WTC11 (cell line): Measurements from ENCODE around the gene WBP2. TPM values are rescaled to one million over a fixed set of nuclear protein-coding genes. Genes with fewer than 3 reads are reported as not detected.

Experiments used
- ATAC-seq: fragments of 200-7000 bp; cut with Tn5 transposase; 2 replicates; pipeline ENCODE4 v1.10.0; 2021; ENCODE audit warnings: mild to moderate bottlenecking, moderate library complexity
- CTCF ChIA-PET: fragments of 300-600 bp; sonication (Branson Sonifier 250); formaldehyde crosslinking; loops from one replicate; lab custom pipeline; 2021; ENCODE audit warnings: antibody characterized with exemption; lab: Charles Lee
- POLR2A ChIA-PET: fragments of 350-600 bp; sonication (Branson Sonifier 250); formaldehyde crosslinking; loops from one replicate; lab custom pipeline; 2021; ENCODE audit warnings: antibody characterized with exemption; lab: Charles Lee
- DNase-seq: peaks from one replicate; pipeline ENCODE4 v3.0.0; 2021; ENCODE audit warnings: low spot score
- H3K27ac Mint-ChIP-seq: 2 replicates; pipeline ENCODE4 v1.8.0; 2021; ENCODE audit warnings: mixed read lengths
- H3K27me3 Mint-ChIP-seq: 2 replicates; pipeline ENCODE4 v1.8.0; 2021; ENCODE audit warnings: low read depth, mild to moderate bottlenecking, moderate library complexity, mixed read lengths
- H3K36me3 Mint-ChIP-seq: 2 replicates; pipeline ENCODE4 v1.8.0; 2021; ENCODE audit warnings: mixed read lengths
- H3K4me1 Mint-ChIP-seq: 2 replicates; pipeline ENCODE4 v1.8.0; 2022; ENCODE audit warnings: mixed read lengths
- H3K4me3 Mint-ChIP-seq: 2 replicates; pipeline ENCODE4 v1.8.0; 2021; ENCODE audit warnings: mild to moderate bottlenecking, moderate library complexity, mixed read lengths
- H3K9me3 Mint-ChIP-seq: 2 replicates; pipeline ENCODE4 v1.8.0; 2021; ENCODE audit warnings: mixed read lengths
- ATF1 ChIP-seq: sonication (generic); formaldehyde crosslinking; IDR thresholded peaks from 2 replicates; pipeline ENCODE4 v1.8.1; 2023; ENCODE audit warnings: mild to moderate bottlenecking, moderate library complexity, missing genetic modification reagents
- CREM ChIP-seq: sonication (generic); formaldehyde crosslinking; IDR thresholded peaks from 2 replicates; pipeline ENCODE4 v1.8.1; 2022; ENCODE audit warnings: mild to moderate bottlenecking, missing genetic modification reagents, moderate library complexity
- FOXP1 ChIP-seq: sonication (generic); formaldehyde crosslinking; IDR thresholded peaks from 2 replicates; pipeline ENCODE4 v1.8.0; 2022; ENCODE audit warnings: missing genetic modification reagents, mild to moderate bottlenecking, moderate library complexity, borderline replicate concordance
- HMGA2 ChIP-seq: fragments of 250-450 bp; sonication (Bioruptor Pico); IDR thresholded peaks from 2 replicates; pipeline ENCODE4 v1.4.0; 2021; ENCODE audit warnings: mild to moderate bottlenecking, moderate library complexity
- JAZF1 ChIP-seq: fragments of 250-450 bp; sonication (Bioruptor Pico); IDR thresholded peaks from 2 replicates; pipeline ENCODE4 v1.9.0; 2021; ENCODE audit warnings: moderate library complexity, mild to moderate bottlenecking, inconsistent platforms
- MYBL2 ChIP-seq: sonication (generic); formaldehyde crosslinking; IDR thresholded peaks from 2 replicates; pipeline ENCODE4 v1.8.1; 2023; ENCODE audit warnings: mild to moderate bottlenecking, moderate library complexity, missing genetic modification reagents
- NFE2L1 ChIP-seq: sonication (generic); formaldehyde crosslinking; IDR thresholded peaks from 2 replicates; pipeline ENCODE4 v1.8.1; 2023; ENCODE audit warnings: missing genetic modification reagents
- PRRX2 ChIP-seq: fragments of 250-450 bp; sonication (Bioruptor Pico); IDR thresholded peaks from 2 replicates; pipeline ENCODE4 v1.8.0; 2021; ENCODE audit warnings: mild to moderate bottlenecking
- SP1 ChIP-seq: sonication (generic); formaldehyde crosslinking; conservative IDR thresholded peaks from 2 replicates; pipeline ENCODE4 v1.8.1; 2022; ENCODE audit warnings: missing genetic modification reagents
- ZNF138 ChIP-seq: sonication (generic); formaldehyde crosslinking; conservative IDR thresholded peaks from 2 replicates; pipeline ENCODE4 v1.8.1; 2022; ENCODE audit warnings: mild to moderate bottlenecking, moderate library complexity, missing genetic modification reagents
- ZNF219 ChIP-seq: sonication (generic); formaldehyde crosslinking; IDR thresholded peaks from 2 replicates; pipeline ENCODE4 v1.8.0; 2023; ENCODE audit warnings: missing genetic modification reagents, mild to moderate bottlenecking, borderline replicate concordance
- ZNF232 ChIP-seq: sonication (generic); formaldehyde crosslinking; IDR thresholded peaks from 2 replicates; pipeline ENCODE4 v1.8.0; 2022; ENCODE audit warnings: mild to moderate bottlenecking, missing genetic modification reagents
- ZNF416 ChIP-seq: fragments of 250-450 bp; sonication (Bioruptor Pico); IDR thresholded peaks from 2 replicates; pipeline ENCODE4 v1.9.0; 2021; ENCODE audit warnings: mild to moderate bottlenecking, inconsistent platforms
- ZNF423 ChIP-seq: fragments of 250-450 bp; sonication (Bioruptor Pico); IDR thresholded peaks from 2 replicates; pipeline ENCODE4 v2.1.2; 2022; ENCODE audit warnings: mild to moderate bottlenecking, moderate library complexity
- ZNF671 ChIP-seq: fragments of 250-450 bp; sonication (Bioruptor Pico); IDR thresholded peaks from 2 replicates; pipeline ENCODE4 v1.8.0; 2021; ENCODE audit warnings: mild to moderate bottlenecking
- total RNA-seq: library from RNA; stranded (reverse); gene quantifications from 3 replicates; pipeline ENCODE4 v1.2.3, GENCODE V29; 2021
- TF ChIP-seq, protein P1 (sequence below): sonication (generic); formaldehyde crosslinking; IDR thresholded peaks from 2 replicates; pipeline ENCODE4 v1.8.0; 2023; ENCODE audit warnings: mild to moderate bottlenecking, missing genetic modification reagents
- TF ChIP-seq, protein P2 (sequence below): sonication (generic); formaldehyde crosslinking; IDR thresholded peaks from 2 replicates; pipeline ENCODE4 v1.8.1; 2023; ENCODE audit warnings: mild to moderate bottlenecking, moderate library complexity, missing genetic modification reagents
- TF ChIP-seq, protein P3 (sequence below): sonication (generic); formaldehyde crosslinking; IDR thresholded peaks from 2 replicates; pipeline ENCODE4 v1.8.1; 2022; ENCODE audit warnings: mild to moderate bottlenecking, moderate library complexity, missing genetic modification reagents
- TF ChIP-seq, protein P4 (sequence below): sonication (generic); formaldehyde crosslinking; IDR thresholded peaks from 2 replicates; pipeline ENCODE4 v1.8.0; 2023; ENCODE audit warnings: missing genetic modification reagents, mild to moderate bottlenecking, borderline replicate concordance
- TF ChIP-seq, protein P5 (sequence below): fragments of 200-600 bp; IDR thresholded peaks from 2 replicates; pipeline ENCODE4 v1.8.0; 2022; ENCODE audit warnings: antibody characterized with exemption
- TF ChIP-seq, protein P6 (sequence below): fragments of 250-450 bp; sonication (Bioruptor Pico); IDR thresholded peaks from 2 replicates; pipeline ENCODE4 v1.9.0; 2021; ENCODE audit warnings: moderate library complexity, mild to moderate bottlenecking, inconsistent platforms, borderline replicate concordance
- TF ChIP-seq, protein P7 (sequence below): sonication (generic); formaldehyde crosslinking; IDR thresholded peaks from 2 replicates; pipeline ENCODE4 v1.8.0; 2022; ENCODE audit warnings: mild to moderate bottlenecking, missing genetic modification reagents

The WBP2 gene
- total RNA-seq, 1 experiment from 2014 or later = 68.8 TPM

DNA sequence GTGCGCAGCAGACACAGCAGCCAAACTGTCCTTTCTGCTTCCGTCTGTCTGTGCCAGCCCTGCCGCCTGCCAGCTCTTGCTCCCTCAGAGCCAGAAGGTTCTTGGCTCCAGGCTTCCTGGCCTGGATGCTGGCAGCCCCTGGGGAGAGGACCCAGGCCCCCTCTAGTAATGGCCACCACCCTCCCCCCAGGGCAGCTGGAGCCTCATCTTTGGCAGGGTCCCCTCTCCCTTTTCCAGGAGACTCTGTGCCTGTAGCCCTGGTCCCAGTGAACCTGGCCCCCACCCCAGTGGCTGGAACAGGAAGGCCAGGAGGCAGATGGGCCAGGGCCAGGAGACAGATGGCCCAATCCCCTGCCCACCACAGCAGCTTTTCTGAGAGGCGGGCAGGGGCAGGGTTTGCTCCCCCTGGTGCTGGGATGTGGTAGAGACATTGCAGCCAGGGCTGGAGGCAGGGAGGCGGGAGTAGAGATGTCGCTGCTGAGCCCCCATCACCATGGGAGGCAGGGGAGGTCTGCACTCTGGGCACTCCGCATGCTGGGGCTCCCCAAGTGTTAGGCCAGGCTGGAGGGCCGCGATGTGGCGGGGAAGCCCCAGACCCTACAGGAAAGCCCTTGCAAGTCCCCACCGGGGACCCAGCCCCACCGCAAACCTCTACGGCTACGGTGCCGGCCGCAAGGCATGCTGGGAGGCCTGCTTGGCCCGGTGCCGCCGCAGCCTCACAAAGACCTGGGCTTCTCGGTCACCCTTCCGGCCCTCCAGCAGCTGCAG is 27.6 kb downstream of the WBP2 start:
- ChIA-PET POLR2A (interaction anchor here (0.6 to 1.7 kb wide), 6 partner anchors 11 to 74 kb away, joined by 3 to 4 read pairs (median 4); partner anchors contain the start of genes UNC13D, UNK and WBP2), CTCF (interaction anchor here (0.6 to 5.5 kb wide), 46 partner anchors 9 to 866 kb away, joined by 3 to 180 read pairs (median 4); partner anchors contain the start of genes GALK1, TRIM47, TRIM65 and UNC13D)
- peaks cover 27% of the 10 kb centered on the region for H3K4me1 Mint-ChIP-seq
- TF ChIP-seq, protein P1, sequence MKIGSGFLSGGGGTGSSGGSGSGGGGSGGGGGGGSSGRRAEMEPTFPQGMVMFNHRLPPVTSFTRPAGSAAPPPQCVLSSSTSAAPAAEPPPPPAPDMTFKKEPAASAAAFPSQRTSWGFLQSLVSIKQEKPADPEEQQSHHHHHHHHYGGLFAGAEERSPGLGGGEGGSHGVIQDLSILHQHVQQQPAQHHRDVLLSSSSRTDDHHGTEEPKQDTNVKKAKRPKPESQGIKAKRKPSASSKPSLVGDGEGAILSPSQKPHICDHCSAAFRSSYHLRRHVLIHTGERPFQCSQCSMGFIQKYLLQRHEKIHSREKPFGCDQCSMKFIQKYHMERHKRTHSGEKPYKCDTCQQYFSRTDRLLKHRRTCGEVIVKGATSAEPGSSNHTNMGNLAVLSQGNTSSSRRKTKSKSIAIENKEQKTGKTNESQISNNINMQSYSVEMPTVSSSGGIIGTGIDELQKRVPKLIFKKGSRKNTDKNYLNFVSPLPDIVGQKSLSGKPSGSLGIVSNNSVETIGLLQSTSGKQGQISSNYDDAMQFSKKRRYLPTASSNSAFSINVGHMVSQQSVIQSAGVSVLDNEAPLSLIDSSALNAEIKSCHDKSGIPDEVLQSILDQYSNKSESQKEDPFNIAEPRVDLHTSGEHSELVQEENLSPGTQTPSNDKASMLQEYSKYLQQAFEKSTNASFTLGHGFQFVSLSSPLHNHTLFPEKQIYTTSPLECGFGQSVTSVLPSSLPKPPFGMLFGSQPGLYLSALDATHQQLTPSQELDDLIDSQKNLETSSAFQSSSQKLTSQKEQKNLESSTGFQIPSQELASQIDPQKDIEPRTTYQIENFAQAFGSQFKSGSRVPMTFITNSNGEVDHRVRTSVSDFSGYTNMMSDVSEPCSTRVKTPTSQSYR = 0 out of 2 replicates have a peak, but pooled peaks have one; percentile 40
- TF ChIP-seq ATF1 (0 out of 2 replicates have a peak, but pooled peaks have one; percentile 16), ZNF423 (peak; percentile 0; the same call in 1 of the 2 replicates), ZNF138 (CRISPR knock-in tag) (no peak), CREM (CRISPR knock-in tag) (no peak), ZNF416 (CRISPR knock-in tag) (peak; percentile 76; the same call in 1 of the 2 replicates), ZNF232 (CRISPR knock-in tag) (no peak), ZNF219 (no peak), PRRX2 (0 out of 2 replicates have a peak, but pooled peaks have one; percentile 35), MYBL2 (CRISPR knock-in tag) (no peak), SP1 (CRISPR knock-in tag) (no peak), HMGA2 (CRISPR knock-in tag) (no peak), JAZF1 (CRISPR knock-in tag) (no peak), FOXP1 (CRISPR knock-in tag) (peak; percentile 79; the same call in 1 of the 2 replicates), ZNF671 (CRISPR knock-in tag) (0 out of 2 replicates have a peak, but pooled peaks have one; percentile 45), NFE2L1 (CRISPR knock-in tag) (no peak)
- TF ChIP-seq, protein P2, sequence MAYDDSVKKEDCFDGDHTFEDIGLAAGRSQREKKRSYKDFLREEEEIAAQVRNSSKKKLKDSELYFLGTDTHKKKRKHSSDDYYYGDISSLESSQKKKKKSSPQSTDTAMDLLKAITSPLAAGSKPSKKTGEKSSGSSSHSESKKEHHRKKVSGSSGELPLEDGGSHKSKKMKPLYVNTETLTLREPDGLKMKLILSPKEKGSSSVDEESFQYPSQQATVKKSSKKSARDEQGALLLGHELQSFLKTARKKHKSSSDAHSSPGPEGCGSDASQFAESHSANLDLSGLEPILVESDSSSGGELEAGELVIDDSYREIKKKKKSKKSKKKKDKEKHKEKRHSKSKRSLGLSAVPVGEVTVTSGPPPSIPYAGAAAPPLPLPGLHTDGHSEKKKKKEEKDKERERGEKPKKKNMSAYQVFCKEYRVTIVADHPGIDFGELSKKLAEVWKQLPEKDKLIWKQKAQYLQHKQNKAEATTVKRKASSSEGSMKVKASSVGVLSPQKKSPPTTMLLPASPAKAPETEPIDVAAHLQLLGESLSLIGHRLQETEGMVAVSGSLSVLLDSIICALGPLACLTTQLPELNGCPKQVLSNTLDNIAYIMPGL (CRISPR knock-in tag) = peak; percentile 84; the same call in 1 of the 2 replicates
- TF ChIP-seq, protein P3, sequence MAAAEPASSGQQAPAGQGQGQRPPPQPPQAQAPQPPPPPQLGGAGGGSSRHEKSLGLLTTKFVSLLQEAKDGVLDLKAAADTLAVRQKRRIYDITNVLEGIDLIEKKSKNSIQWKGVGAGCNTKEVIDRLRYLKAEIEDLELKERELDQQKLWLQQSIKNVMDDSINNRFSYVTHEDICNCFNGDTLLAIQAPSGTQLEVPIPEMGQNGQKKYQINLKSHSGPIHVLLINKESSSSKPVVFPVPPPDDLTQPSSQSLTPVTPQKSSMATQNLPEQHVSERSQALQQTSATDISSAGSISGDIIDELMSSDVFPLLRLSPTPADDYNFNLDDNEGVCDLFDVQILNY (CRISPR knock-in tag) = no peak
- TF ChIP-seq, protein P4, sequence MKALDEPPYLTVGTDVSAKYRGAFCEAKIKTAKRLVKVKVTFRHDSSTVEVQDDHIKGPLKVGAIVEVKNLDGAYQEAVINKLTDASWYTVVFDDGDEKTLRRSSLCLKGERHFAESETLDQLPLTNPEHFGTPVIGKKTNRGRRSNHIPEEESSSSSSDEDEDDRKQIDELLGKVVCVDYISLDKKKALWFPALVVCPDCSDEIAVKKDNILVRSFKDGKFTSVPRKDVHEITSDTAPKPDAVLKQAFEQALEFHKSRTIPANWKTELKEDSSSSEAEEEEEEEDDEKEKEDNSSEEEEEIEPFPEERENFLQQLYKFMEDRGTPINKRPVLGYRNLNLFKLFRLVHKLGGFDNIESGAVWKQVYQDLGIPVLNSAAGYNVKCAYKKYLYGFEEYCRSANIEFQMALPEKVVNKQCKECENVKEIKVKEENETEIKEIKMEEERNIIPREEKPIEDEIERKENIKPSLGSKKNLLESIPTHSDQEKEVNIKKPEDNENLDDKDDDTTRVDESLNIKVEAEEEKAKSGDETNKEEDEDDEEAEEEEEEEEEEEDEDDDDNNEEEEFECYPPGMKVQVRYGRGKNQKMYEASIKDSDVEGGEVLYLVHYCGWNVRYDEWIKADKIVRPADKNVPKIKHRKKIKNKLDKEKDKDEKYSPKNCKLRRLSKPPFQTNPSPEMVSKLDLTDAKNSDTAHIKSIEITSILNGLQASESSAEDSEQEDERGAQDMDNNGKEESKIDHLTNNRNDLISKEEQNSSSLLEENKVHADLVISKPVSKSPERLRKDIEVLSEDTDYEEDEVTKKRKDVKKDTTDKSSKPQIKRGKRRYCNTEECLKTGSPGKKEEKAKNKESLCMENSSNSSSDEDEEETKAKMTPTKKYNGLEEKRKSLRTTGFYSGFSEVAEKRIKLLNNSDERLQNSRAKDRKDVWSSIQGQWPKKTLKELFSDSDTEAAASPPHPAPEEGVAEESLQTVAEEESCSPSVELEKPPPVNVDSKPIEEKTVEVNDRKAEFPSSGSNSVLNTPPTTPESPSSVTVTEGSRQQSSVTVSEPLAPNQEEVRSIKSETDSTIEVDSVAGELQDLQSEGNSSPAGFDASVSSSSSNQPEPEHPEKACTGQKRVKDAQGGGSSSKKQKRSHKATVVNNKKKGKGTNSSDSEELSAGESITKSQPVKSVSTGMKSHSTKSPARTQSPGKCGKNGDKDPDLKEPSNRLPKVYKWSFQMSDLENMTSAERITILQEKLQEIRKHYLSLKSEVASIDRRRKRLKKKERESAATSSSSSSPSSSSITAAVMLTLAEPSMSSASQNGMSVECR (CRISPR knock-in tag) = 0 out of 2 replicates have a peak, but pooled peaks have one; percentile 27
- TF ChIP-seq, protein P5, sequence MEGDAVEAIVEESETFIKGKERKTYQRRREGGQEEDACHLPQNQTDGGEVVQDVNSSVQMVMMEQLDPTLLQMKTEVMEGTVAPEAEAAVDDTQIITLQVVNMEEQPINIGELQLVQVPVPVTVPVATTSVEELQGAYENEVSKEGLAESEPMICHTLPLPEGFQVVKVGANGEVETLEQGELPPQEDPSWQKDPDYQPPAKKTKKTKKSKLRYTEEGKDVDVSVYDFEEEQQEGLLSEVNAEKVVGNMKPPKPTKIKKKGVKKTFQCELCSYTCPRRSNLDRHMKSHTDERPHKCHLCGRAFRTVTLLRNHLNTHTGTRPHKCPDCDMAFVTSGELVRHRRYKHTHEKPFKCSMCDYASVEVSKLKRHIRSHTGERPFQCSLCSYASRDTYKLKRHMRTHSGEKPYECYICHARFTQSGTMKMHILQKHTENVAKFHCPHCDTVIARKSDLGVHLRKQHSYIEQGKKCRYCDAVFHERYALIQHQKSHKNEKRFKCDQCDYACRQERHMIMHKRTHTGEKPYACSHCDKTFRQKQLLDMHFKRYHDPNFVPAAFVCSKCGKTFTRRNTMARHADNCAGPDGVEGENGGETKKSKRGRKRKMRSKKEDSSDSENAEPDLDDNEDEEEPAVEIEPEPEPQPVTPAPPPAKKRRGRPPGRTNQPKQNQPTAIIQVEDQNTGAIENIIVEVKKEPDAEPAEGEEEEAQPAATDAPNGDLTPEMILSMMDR = peak; percentile 71
- TF ChIP-seq, protein P6, sequence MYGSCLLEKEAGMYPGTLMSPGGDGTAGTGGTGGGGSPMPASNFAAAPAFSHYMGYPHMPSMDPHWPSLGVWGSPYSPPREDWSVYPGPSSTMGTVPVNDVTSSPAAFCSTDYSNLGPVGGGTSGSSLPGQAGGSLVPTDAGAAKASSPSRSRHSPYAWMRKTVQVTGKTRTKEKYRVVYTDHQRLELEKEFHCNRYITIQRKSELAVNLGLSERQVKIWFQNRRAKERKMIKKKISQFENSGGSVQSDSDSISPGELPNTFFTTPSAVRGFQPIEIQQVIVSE = no peak
- TF ChIP-seq, protein P7, sequence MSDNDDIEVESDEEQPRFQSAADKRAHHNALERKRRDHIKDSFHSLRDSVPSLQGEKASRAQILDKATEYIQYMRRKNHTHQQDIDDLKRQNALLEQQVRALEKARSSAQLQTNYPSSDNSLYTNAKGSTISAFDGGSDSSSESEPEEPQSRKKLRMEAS (CRISPR knock-in tag) = peak; percentile 69; the same call in 1 of the 2 replicates

More for the DNA sequence above, 27.6 kb downstream of the WBP2 start:
- H3K9me3 Mint-ChIP-seq = no peaks in the 10 kb centered on the region
- peak; percentile 74 for ATAC-seq
- H3K36me3 Mint-ChIP-seq = peaks cover 5% of the 10 kb centered on the region; the same call in 1 of the 2 replicates
- peak; percentile 91 for DNase-seq
- H3K27me3 Mint-ChIP-seq = no peaks in the 10 kb centered on the region
- peak overlapping the region; percentile 63; the same call in 1 of the 2 replicates for H3K27ac Mint-ChIP-seq
- peak overlapping the region; percentile 47 for H3K4me3 Mint-ChIP-seq
